Measurements from ENCODE around the gene SIGMAR1.

Gene SIGMAR1

DNA sequence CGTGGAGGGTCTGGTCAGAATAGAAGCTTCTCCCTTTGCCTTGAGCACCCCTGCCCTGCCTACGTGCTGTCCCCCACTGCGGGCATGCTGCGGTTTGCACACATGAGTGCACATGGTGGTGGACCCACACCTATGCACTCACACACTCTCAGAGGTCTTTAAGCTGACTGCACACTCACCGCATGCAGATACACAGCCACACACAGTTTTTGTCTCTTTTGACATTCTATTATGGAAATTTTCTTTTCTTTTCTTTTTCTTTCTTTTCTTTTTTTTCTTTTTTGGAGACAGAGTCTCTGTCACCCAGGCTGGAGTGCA lies 8.1 kb downstream of the SIGMAR1 start:
- DNase-seq = no peak

- DNase-seq = no peak
Observed at GRCh38 chr9:34628656-34629490, 8.7 kb downstream of the SIGMAR1 start, which contains the start of gene ARID3C. TSS of gene ARID3C (minus strand) at chr9:34629066. CDS start at chr9:34628014, 1,052 bp downstream.

- DNase-seq = no peak
Observed at GRCh38 chr9:34627716-34628655, 9.6 kb downstream of the SIGMAR1 start.

DNA sequence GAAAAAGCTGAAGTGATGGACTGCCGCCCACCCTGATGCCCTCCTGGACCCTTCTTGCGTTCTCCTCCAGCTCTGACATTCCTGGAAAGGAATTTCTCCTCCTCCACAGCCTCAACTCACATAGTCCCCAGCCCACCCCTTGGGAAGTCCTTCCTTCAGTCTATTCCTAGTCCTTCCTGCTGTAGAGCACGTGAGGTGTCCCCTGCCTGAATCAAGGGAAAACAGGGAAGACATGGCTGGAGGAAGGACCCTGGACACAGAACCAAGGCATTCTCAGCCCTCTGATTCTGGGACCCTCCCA lies 12.5 kb downstream of the SIGMAR1 start:
- no peak for DNase-seq

DNA sequence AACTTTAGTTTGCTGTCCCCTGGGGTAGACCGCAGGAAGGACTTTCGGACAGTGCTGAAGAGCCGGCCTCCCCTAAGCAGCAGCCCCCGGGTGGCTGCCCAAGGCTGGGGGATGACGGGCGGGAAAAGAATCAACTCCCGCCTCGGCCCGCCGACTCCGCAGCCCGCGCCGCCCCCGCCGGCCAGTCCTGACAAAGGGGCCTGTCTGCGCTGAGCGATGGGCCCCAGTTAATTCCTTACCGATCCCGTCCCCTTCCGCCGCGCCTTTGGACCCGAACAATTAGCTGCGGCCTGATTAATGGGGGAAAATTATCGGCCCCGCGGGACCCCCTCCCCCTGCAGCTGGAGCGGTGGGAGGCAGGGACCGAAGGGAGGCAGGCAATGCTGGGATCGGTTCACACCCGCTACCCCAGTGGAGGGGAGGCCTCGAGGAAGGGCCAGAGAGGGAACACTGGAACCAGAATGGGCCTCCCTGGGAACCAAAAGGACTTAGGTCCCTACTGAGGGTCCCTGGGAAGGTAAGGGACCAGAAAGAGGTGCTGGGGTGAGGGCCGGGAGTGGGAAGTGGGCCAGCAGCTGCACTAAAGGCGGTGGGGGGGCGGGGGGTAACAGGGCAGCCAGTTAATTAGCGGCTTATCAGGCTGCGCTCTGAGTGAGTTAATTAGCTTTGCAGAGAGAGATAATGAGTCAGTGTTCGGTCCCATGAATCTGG lies 13.0 kb downstream of the SIGMAR1 start:
- no peak for DNase-seq

DNA sequence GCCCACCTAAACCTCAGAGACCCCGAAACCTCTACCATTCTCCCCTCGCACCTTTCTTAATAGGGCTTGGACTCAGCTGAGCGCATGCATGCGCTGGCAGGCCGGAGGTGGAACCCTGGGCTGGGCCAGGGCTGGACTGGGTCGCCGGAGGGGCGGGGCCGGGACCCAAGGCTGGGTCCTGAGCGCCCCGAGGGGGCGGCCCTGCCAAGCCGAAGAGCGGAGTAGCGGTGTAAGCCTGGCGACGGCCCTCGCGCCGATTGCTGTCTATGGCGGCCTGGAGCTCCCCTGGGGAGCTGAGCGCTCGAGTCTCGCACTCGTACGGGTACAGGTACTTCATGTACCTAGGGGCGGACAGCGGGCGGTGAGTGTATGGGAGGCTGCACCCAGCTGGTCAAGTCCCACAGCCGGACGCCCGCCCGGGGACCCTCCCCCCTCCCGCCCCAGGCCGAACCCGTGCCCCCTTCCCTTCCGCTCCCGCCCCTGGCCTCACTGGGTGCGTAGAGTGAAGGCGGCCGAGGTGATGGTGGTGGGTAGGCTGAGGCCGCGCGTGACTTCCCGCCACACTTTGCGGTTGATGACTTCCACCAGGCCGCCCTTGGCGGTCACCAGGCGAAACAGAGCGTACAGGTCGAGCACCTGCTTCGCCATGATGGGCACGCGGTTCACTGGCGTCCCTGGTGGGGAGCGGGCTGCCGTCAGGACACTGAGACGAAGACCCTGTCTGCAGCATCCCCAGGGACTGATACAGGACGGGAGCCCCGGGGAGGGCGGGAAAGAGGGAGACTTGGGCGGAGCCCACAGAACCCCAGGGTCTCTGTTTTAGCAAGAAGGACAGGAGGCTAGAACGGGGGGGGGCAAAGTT lies 14.0 kb downstream of the SIGMAR1 start:
- no peak for DNase-seq

- DNase-seq = peak; percentile 95
Observed at GRCh38 chr9:34620061-34620994, 17.3 kb downstream of the SIGMAR1 start, which contains the start of gene DCTN3. TSS of gene DCTN3 (minus strand) at chr9:34620495. CDS start at chr9:34620464, 31 bp downstream.

GRCh38 chr9:34615132-34615531 lies 22.5 kb downstream of the SIGMAR1 start:
- DNase-seq = no peak

GRCh38 chr9:34612788-34613390 lies 24.7 kb downstream of the SIGMAR1 start:
- peak; percentile 22 for DNase-seq

DNA sequence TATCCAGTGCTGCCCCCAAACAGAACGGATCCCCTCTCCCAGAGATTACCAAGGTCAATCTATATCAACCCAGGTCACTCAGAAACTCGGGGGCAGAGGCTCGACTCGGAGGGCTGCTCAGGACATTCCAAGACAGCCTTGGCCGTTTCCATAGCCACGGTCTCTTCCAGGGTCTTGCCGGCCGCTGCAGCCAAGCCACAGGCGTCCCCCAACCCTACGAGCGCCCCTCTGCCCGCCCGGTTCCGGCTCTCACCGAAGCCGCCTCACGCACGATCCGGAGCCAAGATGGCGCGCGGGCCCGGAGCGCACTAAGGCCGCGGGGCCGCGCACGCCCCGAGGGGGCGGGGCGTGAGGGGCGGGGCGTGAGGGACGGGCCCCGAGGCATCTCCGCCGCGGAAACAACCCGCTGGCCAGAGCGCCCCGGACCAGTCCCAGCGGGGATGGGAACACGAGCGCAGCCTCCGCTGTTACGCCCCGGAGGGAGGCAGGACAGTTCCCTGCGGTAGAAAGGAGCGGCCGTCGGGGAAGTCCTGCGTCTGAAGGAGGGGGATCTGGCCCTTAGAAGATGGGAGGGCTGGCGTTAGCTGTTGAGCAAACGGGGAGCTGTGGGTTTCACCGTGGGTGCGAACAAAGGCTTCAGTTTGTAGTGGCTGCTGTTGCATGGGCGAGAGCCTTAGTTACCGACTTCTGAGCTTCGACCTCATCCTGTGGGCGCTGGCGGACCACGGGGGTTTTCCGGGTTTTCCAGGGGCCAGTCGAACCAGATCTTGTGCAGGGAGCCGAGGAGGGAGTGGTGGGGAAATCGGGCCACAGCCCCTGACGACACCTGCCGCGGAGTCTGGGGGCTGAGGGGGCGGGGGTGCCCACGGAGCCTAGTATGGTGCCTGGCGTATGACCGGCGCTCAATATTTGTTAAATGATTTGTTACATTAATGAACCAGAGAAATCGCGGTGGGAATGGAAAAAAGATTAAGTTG lies 25.5 kb downstream of the SIGMAR1 start, which contains the start of gene RPP25L:
RPP25L (minus strand) TSS at position 287 of the 977 bp plus-strand sequence. CDS start 801 bp downstream, outside the sequence.
- peak; percentile 25 for DNase-seq

- DNase-seq = no peak
Observed at GRCh38 chr9:34611251-34611810, 26.3 kb downstream of the SIGMAR1 start.

- DNase-seq = no peak
Observed at GRCh38 chr9:34610434-34611206, 27.0 kb downstream of the SIGMAR1 start.

DNA sequence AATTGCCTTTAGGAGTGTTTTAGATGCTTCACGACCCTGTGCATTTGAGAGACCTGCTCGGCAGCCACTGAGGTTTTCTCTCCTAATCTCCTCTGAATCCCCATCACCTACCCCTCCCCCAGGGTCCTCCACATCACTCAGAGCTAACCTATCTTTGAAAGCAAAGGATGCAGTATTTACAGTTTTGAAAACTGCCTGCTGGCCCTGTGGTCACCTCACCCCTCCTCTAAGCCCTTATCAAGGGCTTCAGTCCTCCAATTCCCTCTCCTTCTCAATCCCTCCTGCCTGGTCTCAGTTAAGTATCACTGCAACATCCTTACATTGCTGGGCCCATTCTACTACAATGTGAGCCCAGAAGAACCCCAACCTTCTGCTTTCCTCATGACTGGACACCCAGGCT lies 30.3 kb downstream of the SIGMAR1 start:
- no peak for DNase-seq

GRCh38 chr9:34606905-34607304 lies 30.7 kb downstream of the SIGMAR1 start:
- no peak for DNase-seq

DNA sequence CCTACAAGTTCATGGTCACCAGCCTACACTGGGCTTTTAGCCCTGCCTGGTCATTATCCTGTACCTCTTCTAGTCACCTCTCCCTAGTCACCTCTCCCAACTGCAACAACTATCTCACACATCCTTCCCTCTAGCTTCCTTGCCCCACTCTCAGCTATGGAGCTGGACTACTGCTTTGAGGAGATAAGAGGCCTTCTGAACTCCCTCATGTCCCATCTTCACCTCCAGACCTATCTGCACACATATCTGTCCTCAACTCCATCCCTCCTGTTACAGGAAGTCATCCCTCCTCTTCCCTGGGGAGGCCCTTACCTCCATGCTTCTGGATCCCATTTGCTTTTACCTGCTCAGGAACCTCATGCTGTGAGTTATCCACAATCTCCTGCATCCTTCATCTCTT lies 31.4 kb downstream of the SIGMAR1 start:
- no peak for DNase-seq

GRCh38 chr9:34603610-34604231 lies 33.9 kb downstream of the SIGMAR1 start:
- peak; percentile 23 for DNase-seq

GRCh38 chr9:34601937-34602573 lies 35.5 kb downstream of the SIGMAR1 start:
- DNase-seq = no peak
